GM12872 (cell line): ENCODE measurements around the gene ANKRD18B.
A peak's percentile ranks its signal among the peaks of the same experiment; 100 is the strongest.

Experiments
- TF ChIP-seq, protein P1 (sequence below): IDR thresholded peaks from 3 replicates; pipeline ENCODE4 v1.5.1; 2011; ENCODE audit warnings: low read depth, mild to moderate bottlenecking, low read length, moderate library complexity; ENCODE audit not compliant: insufficient read depth

ANKRD18B gene

GRCh38 chr9:33506626-33507370 lies 17.3 kb upstream of the ANKRD18B start:
- TF ChIP-seq, protein P1, sequence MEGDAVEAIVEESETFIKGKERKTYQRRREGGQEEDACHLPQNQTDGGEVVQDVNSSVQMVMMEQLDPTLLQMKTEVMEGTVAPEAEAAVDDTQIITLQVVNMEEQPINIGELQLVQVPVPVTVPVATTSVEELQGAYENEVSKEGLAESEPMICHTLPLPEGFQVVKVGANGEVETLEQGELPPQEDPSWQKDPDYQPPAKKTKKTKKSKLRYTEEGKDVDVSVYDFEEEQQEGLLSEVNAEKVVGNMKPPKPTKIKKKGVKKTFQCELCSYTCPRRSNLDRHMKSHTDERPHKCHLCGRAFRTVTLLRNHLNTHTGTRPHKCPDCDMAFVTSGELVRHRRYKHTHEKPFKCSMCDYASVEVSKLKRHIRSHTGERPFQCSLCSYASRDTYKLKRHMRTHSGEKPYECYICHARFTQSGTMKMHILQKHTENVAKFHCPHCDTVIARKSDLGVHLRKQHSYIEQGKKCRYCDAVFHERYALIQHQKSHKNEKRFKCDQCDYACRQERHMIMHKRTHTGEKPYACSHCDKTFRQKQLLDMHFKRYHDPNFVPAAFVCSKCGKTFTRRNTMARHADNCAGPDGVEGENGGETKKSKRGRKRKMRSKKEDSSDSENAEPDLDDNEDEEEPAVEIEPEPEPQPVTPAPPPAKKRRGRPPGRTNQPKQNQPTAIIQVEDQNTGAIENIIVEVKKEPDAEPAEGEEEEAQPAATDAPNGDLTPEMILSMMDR: no peak

DNA sequence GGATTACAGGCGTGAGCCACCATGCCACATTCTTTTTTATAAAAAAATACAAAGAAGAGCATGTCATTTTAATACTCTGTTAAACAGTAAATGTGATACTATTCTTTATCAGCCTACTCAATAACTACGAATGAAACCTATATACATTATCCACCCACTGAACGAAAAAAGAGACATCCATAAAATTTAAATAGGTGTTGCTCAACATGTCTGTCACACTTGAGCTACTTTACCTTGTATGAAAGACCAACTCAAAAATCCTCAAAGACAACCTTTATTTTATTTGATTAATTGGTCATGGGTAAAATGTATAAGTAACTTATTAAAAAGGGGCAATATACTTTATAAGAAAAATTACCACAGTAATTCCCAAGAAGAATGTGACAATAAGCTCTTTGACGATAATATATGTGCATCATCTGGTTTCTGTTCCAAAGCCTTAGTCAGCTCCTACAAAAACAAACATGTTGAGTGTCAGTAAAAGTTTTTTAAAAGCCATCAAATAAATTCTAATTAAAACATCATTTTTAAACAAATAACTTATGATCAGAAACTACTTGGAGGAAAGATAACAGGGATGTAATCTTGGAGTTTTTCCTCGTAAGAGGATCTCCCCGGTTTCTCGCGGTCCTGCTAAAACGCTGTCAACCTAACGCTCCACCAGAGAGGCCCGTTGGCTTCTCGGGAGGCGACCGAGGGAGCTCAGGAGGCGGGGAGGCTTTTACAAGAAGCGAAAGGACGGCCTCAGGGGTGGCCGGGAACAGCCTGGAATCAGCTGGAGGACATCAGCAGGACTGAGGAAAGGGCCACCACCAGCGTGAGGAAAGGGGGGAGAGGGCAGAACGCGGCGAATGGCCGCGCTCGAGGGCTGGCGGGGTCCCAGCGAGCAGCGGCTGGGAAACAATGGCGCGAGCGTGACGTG lies 13.5 kb upstream of the ANKRD18B start:
- TF ChIP-seq, protein P1: no peak

DNA sequence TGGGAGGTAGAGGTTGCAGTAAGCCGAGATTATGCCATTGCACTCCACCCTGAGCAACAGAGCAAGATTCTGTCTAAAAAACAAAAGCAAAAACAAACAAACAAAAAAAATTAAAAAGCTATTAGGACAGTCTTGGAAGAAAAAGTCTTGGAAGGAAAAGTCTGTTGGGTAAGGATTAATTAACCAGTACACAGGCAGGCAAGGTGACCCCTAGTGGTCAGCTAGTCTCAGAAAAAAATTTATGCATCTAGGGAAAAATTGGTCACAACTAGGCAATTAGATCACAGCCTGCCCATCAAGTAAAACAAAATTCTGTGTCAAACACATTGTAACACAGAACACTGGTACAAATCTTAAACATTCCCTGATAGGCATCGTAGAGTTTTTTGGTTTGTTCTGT lies 6.7 kb upstream of the ANKRD18B start:
- TF ChIP-seq, protein P1: peak; percentile 61; the same call in 2 of the 3 replicates

GRCh38 chr9:33524306-33524947 lies 376 bp downstream of the ANKRD18B start:
- TF ChIP-seq, protein P1: no peak

- TF ChIP-seq, protein P1: no peak
Measured at GRCh38 chr9:33535541-33535940, 11.5 kb downstream of the ANKRD18B start.

- TF ChIP-seq, protein P1: peak; percentile 53
Measured at GRCh38 chr9:33604249-33604648, 80.2 kb downstream of the ANKRD18B start.

GRCh38 chr9:33611358-33611757 lies 87.3 kb downstream of the ANKRD18B start:
- TF ChIP-seq, protein P1: no peak
